HG03066 (cell line): ENCODE data around the gene CDH8.

Experiments used
- ATAC-seq: cut with Tn5 transposase; IDR thresholded peaks from one replicate; pipeline ENCODE4 v1.9.1; 2021; ENCODE audit warnings: low read depth; ENCODE audit not compliant: unreplicated experiment

The CDH8 gene

GRCh38 chr16:61665512-61665911, 370.7 kb downstream of the CDH8 start:
- no peak for ATAC-seq

DNA sequence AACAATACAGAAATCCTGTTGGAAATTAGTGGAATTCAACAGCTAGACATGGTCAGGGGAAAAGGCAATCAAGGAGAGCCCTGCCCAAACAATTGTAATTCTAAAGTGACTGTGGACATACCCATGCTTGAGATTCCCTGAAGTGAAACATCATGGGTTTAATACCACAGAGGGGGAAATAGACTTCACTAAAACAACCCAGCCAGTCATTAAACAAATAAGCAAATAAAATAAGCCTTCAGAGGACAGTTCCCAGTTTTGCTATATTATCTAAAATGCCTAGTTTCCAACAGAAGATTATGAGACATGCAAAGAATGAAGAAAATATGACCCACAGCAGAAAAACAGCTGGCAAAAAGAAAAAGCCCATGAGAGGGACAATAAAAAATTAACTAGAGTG, 376.3 kb downstream of the CDH8 start:
- no peak for ATAC-seq

DNA sequence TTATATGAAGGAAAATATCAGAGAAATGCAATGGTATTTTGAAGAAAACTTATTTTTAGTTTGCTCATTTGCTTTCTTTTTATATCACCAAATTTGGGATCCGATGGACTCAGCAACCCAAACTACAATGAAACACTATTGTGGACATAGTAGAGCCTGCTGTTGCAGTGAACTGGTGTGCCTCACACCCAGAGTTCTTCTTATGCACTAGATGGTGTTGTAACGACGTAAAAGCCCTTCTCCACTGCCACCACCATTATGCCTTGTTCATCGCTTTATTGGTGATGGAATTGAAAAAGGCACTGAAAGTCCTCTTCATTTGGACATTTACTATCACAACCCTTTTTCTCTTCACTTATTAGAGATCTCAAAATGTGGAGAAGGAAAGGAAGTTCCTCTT, 381.3 kb downstream of the CDH8 start:
- no peak for ATAC-seq

DNA sequence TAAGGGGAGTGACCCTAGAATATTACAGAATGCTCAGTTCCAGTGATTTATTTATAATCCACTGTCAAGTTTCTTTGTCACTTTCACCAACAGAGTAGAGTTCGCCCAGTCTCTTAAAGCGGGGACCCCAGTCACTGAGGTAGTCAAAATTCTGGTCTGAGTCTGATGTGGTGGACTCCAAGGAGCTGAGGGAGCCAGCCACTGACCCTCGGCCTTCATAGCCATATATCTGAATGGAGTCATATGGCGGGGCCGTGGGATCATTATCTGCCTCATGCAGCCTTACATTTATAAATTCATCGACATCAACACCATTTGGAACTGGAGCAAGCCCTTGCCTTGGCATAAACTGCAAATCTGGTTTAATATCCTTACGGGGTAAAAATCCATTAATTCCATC, 382.7 kb downstream of the CDH8 start:
- no peak for ATAC-seq

- ATAC-seq = no peak
These were observed 390.7 kb downstream of the CDH8 start for GRCh38 chr16:61645561-61645960.

DNA sequence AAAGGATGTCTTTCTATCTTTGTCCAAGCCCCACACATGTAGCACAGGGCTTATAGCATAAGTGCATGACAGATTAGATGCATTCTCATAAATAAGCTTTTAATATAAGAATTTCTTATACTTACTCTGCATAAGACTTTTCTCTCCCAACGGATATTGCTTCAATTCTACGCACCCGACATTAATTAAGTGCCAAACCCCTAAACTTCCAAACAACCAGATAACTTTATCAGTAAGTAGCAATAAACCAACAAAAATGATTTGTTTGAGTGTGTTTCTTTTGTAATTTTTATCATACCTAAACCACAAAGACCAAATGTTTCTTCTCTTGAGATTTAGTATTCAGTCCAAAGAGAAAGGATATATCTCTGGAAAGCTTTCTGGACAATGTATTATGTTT, 391.5 kb downstream of the CDH8 start:
- ATAC-seq = no peak

DNA sequence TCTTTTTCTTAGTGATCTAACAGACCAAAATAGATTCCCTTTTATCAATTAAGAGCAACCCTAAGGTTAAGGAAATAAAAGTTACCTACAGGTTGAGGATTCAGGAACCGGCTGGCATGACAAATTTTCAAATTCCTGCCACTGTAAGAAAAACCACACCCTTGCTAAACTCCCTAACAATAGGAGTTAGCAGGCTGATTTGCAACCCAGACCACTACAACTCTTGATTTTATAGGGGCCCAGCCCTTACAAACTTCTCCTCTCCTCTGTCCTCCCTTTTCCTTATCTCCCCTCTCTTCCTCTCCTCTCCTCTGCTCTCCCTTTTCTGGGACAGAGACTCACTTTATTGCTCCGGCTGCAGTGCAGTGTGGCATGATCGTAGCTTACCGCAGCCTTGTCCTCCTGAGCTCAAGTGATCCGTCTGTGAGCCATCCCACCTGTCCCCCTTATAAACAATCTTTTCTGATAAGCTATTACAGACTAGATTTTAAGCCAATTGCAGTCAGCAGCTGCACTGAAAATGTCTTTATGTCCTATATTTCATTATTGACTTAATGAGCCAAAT, 418.9 kb downstream of the CDH8 start:
- ATAC-seq = no peak

- no peak for ATAC-seq
These were observed 420.1 kb downstream of the CDH8 start for GRCh38 chr16:61616088-61616487.

- no peak for ATAC-seq
These were observed 424.3 kb downstream of the CDH8 start for GRCh38 chr16:61611847-61612491.

- ATAC-seq = no peak
These were observed 429.7 kb downstream of the CDH8 start for GRCh38 chr16:61606581-61606980.
